ENCODE data around the gene HIBADH. TPM values are rescaled to one million over a fixed set of nuclear protein-coding genes. Genes with fewer than 3 reads are reported as not detected.

Gene HIBADH
- total and polyA plus RNA-seq, 9 of the 15 experiments (the other 6 are each of a cell fraction or from before 2014, with no cell fraction given), result 10.7 to 67.8 (median 36.9) TPM

DNA sequence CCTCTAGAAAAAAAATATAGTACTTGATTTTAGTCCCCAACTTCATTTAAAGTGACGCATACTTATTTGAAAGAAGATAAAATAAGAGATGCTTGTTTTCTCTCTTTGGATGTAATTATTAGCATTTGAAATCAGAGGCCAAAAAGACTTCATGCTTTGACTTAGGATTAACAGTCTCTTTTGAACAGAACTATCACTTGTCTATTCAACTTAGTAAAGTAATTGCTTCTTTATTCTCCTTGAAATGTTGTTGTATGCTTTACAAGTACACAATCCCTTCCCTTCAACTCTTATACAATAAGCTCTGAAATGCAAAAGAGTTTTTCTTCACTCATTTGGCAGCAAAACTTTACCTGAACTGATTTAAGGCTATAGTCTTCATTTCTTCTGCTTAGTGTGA, 80.8 kb downstream of the HIBADH start:
- in situ Hi-C loops (cut with MboI) (no loop called here), intact Hi-C loops (cut with micrococcal nuclease) (no loop called here)
- H3K27ac ChIP-seq (ENCODE audit: extremely low read depth, low read depth, low read length), result no peak overlapping the region
- ATAC-seq (no peak), FAIRE-seq (no peak), DNase-seq (ENCODE audit: extremely low read depth in 1 of 4, low spot score in 3 of 4) (no peak)
- TF ChIP-seq DNMT1 (IDR thresholded peaks at IDR 0.05), result no peak
- no peak for TF ChIP-seq TCF7 (IDR thresholded peaks at IDR 0.05; ENCODE audit: borderline replicate concordance)
- TF ChIP-seq DMBX1 (CRISPR knock-in tag; IDR thresholded peaks at IDR 0.05; ENCODE audit: borderline replicate concordance), result no peak
- H3K4me2 ChIP-seq (ENCODE audit: insufficient read depth, low read length), result no peak overlapping the region
- WGBS (ENCODE audit: insufficient coverage, low coverage, missing lambda C conversion rate), result 86% methylated on average over 1 of the region's 1 CpG
- BruUV-seq (replicated peaks), result no TSS peak
- POLR2A ChIA-PET, result no interaction called here
- H4K20me1 ChIP-seq (replicated peaks; ENCODE audit: control insufficient read depth, insufficient read depth, low read length), result no peaks in the 10 kb centered on the region
- CTCF ChIA-PET (ENCODE audit: low intra/inter-chr PET ratio), result no interaction called here
- no peaks in the 10 kb centered on the region for H3K27me3 ChIP-seq (ENCODE audit: control insufficient read depth in 2 of 2, insufficient read depth in 2 of 2, low read length in 2 of 2)
- H3K9me1 ChIP-seq (ENCODE audit: control insufficient read depth, insufficient read depth, low read length), result no peaks in the 10 kb centered on the region
- no peak overlapping the region for H3K4me3 ChIP-seq
- no peaks in the 10 kb centered on the region for H3K9me3 ChIP-seq (replicated peaks; ENCODE audit: control insufficient read depth, insufficient read depth, low read depth, low read length)
- H3K9ac ChIP-seq (ENCODE audit: insufficient read depth in 1 of 2, low read depth in 2 of 2, low read length in 2 of 2), result no peak overlapping the region
- H3K36me3 ChIP-seq (ENCODE audit: control insufficient read depth, insufficient read depth, low read length), result no peaks in the 10 kb centered on the region
- H3K79me2 ChIP-seq (ENCODE audit: control insufficient read depth, insufficient read depth, low read length), result no peaks in the 10 kb centered on the region
- H2AFZ ChIP-seq (ENCODE audit: low read depth, low read length), result no peak overlapping the region
- H3K4me1 ChIP-seq (replicated peaks in 1 of 2; ENCODE audit: control insufficient read depth in 2 of 2, insufficient read depth in 2 of 2, low read length in 2 of 2), result peaks cover 0 to 3% of the 10 kb centered on the region in 2 experiments; a peak in 1 of 5 replicates

DNA sequence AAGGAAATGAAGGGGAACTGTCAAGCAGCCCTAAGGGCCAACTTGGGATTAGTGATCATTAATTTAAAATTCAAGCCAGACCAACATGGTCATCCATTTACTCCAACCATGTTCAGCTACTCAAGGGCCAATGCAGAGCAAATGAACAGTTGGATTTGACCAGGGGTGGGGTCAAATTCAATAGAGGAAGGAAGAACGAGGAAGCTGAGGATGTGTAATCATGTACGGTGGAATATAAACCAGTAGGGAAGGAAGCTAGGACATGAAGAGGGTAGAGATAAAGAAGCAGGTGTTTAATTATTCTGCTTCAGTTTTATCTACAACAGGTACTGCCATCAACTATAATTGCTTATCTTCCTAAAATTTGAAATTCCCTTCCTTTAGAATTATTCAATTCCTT, 81.6 kb downstream of the HIBADH start:
- ChIA-PET CTCF (ENCODE audit: low intra/inter-chr PET ratio) (no interaction called here), POLR2A (interaction anchor here (0.7 kb wide), 1 partner anchor 244 kb away, joined by 3 read pairs; no protein-coding TSS in a partner anchor)
- FAIRE-seq (no peak), DNase-seq (ENCODE audit: extremely low read depth in 1 of 4, low spot score in 3 of 4) (no peak), ATAC-seq (no peak)
- Histone ChIP-seq H3K79me2 (ENCODE audit: control insufficient read depth, insufficient read depth, low read length) (no peaks in the 10 kb centered on the region), H3K4me2 (ENCODE audit: insufficient read depth, low read length) (no peak overlapping the region), H3K9me1 (ENCODE audit: control insufficient read depth, insufficient read depth, low read length) (no peaks in the 10 kb centered on the region), H2AFZ (ENCODE audit: low read depth, low read length) (no peak overlapping the region), H3K36me3 (ENCODE audit: control insufficient read depth, insufficient read depth, low read length) (no peaks in the 10 kb centered on the region), H4K20me1 (replicated peaks; ENCODE audit: control insufficient read depth, insufficient read depth, low read length) (no peaks in the 10 kb centered on the region), H3K9ac (ENCODE audit: insufficient read depth in 1 of 2, low read depth in 2 of 2, low read length in 2 of 2) (no peak overlapping the region), H3K9me3 (replicated peaks; ENCODE audit: control insufficient read depth, insufficient read depth, low read depth, low read length) (no peaks in the 10 kb centered on the region), H3K4me1 (replicated peaks in 1 of 2; ENCODE audit: control insufficient read depth in 2 of 2, insufficient read depth in 2 of 2, low read length in 2 of 2) (no peaks in the 10 kb centered on the region), H3K27me3 (ENCODE audit: control insufficient read depth in 2 of 2, insufficient read depth in 2 of 2, low read length in 2 of 2) (no peaks in the 10 kb centered on the region), H3K27ac (ENCODE audit: extremely low read depth, low read depth, low read length) (no peak overlapping the region), H3K4me3 (no peak overlapping the region)
- 67% methylated on average over 2 of the region's 2 CpGs for WGBS (ENCODE audit: insufficient coverage, low coverage, missing lambda C conversion rate)
- TF ChIP-seq, protein P1, sequence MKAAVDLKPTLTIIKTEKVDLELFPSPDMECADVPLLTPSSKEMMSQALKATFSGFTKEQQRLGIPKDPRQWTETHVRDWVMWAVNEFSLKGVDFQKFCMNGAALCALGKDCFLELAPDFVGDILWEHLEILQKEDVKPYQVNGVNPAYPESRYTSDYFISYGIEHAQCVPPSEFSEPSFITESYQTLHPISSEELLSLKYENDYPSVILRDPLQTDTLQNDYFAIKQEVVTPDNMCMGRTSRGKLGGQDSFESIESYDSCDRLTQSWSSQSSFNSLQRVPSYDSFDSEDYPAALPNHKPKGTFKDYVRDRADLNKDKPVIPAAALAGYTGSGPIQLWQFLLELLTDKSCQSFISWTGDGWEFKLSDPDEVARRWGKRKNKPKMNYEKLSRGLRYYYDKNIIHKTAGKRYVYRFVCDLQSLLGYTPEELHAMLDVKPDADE (conservative IDR thresholded peaks at IDR 0.05; ENCODE audit: control insufficient read depth, low read depth, low read length), result no peak
- TF ChIP-seq KDM1A (IDR thresholded peaks at IDR 0.05) (no peak), TAF15 (IDR thresholded peaks at IDR 0.05; ENCODE audit: low read depth, low read length) (no peak), NFRKB (IDR thresholded peaks at IDR 0.05; ENCODE audit: low read depth) (no peak), HMGN3 (IDR thresholded peaks at IDR 0.05; ENCODE audit: borderline replicate concordance, extremely low read depth, insufficient read length, low read depth, low read length) (no peak), JUND (IDR thresholded peaks at IDR 0.05; ENCODE audit: borderline replicate concordance, low read depth, low read length) (no peak), JUND (tag; IDR thresholded peaks at IDR 0.05; ENCODE audit: borderline replicate concordance, low read depth, low read length) (no peak), ZFP1 (CRISPR knock-in tag; IDR thresholded peaks at IDR 0.05) (no peak), KAT2B (IDR thresholded peaks at IDR 0.05; ENCODE audit: low read depth, low read length) (no peak)
- in situ Hi-C loops (cut with MboI) (no loop called here), intact Hi-C loops (cut with micrococcal nuclease) (no loop called here)
- no TSS peak for BruUV-seq (replicated peaks)
